ENCODE results near the gene EIF3L. TPM values are rescaled to one million over a fixed set of nuclear protein-coding genes. Genes with fewer than 3 reads are reported as not detected.

EIF3L gene
- total RNA-seq, 1 donor from 2014 or later, result 718 TPM

DNA sequence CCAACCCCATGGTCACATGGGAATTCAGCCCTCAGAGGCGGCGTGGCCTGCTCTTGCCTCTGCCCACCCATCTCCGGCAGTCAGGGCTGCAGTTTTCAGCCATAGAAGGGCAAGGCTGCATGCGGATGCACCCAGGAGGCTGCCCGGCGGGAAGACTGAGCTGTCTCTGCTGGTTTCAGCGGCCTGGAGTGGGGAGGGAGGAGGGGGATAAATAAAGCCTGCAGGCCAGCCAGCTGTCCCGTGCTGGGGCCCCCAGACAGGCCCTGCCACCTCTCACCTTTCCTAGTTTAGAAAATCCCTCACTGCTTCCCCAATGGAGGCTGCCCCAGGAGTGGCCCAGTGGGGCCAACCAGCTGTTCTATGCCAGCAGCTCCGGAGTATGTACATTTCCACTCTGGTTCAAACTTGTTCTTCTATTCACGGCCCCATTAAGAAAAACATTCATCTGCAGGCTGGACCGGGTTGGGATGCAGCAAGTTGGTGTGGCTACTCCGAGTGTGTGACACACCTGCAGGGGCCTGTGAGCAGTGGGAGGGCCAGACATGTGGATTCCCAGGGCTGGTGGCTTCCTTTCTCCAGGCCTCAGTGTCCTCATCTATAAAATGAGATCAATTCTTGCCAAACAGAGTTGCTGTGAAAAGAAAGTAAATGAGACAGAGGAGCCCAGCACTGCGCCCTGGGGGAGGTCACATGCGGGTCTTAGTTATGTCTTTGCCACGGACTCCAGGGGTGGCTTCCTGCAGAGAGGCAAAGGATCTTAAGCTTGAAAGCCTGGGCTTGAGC lies 61.9 kb downstream of the EIF3L start:
- intact Hi-C loops (cut with micrococcal nuclease), result no loop called here
- ChIA-PET CTCF (interaction anchor here (1.3 kb wide), 1 partner anchor 13 kb away, joined by 3 read pairs; no protein-coding TSS in a partner anchor), POLR2A (no interaction called here)
- H3K9me3 Mint-ChIP-seq, result no peaks in the 10 kb centered on the region
- peaks cover 13% of the 10 kb centered on the region for H3K4me1 Mint-ChIP-seq
- TF ChIP-seq CTCF (IDR thresholded peaks at IDR 0.05), result no peak
- DNase-seq (no peak), ATAC-seq (ENCODE audit: low read depth) (no peak)
- no peaks in the 10 kb centered on the region for H3K27me3 Mint-ChIP-seq
- H3K27ac Mint-ChIP-seq, result no peak overlapping the region
- no peak overlapping the region for H3K4me3 Mint-ChIP-seq
- peaks cover 20% of the 10 kb centered on the region for H3K36me3 Mint-ChIP-seq (ENCODE audit: low read depth)

- Mint-ChIP-seq H3K9me3 (no peaks in the 10 kb centered on the region), H3K36me3 (ENCODE audit: low read depth) (peaks cover 25% of the 10 kb centered on the region), H3K27me3 (no peaks in the 10 kb centered on the region), H3K4me1 (peaks cover 13% of the 10 kb centered on the region), H3K4me3 (no peak overlapping the region), H3K27ac (no peak overlapping the region)
- no peak for DNase-seq
- ChIA-PET POLR2A (no interaction called here), CTCF (interaction anchor here (1.3 kb wide), 1 partner anchor 13 kb away, joined by 3 read pairs; no protein-coding TSS in a partner anchor)
- no peak for TF ChIP-seq CTCF (IDR thresholded peaks at IDR 0.05)
- no peak for ATAC-seq (ENCODE audit: low read depth)
- intact Hi-C loops (cut with micrococcal nuclease), result no loop called here
Observed at GRCh38 chr22:37911697-37912096, 62.5 kb downstream of the EIF3L start.

DNA sequence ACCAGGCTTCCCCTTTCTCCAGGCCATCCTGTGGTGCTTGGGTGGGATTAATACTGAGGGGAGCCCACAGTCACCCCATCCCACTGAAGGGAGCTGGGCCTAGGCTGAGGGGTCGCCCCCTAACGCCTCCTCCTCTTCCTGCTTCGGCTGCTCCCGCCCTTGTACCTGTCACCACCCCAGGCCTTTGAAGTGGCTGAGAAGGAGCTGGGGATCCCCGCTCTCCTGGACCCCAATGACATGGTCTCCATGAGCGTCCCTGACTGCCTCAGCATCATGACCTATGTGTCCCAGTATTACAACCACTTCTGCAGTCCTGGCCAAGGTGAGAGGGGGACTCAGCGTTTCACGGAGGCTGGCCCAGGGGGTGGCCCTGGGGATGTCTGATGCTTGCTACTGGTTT lies 63.0 kb downstream of the EIF3L start:
- intact Hi-C loops (cut with micrococcal nuclease), result no loop called here

DNA sequence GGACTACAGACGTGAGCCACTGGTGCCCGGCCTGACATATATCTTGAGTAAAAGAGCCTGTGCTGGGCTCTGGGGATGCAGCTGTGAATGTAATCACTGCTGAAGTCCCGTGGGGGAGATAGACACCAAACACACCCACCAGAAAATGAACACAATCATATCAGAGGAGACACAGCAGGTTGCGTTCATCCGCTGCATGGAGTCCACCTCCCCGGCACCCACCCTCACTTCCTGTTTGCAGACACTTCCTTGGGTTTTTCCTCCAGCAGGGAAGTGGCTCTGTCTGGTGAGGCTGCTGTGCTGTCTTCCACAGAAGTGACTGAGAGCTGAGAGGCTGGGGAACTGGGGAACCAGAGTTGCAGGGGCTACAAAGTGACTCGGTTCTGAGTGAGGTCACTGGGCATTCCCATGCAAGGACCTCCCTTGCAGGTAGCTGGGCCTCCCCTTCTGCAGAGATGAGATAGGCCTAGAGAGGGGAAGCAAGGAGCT lies 64.1 kb downstream of the EIF3L start:
- H3K27ac Mint-ChIP-seq, result no peak overlapping the region
- POLR2A ChIA-PET, result no interaction called here

More for the DNA sequence above, 63.0 kb downstream of the EIF3L start:
- CTCF ChIA-PET, result no interaction called here
- no peak for TF ChIP-seq CTCF (IDR thresholded peaks at IDR 0.05)
- no peak for ATAC-seq (ENCODE audit: low read depth)
- Mint-ChIP-seq H3K4me3 (no peak overlapping the region), H3K36me3 (ENCODE audit: low read depth) (peaks cover 25% of the 10 kb centered on the region), H3K9me3 (no peaks in the 10 kb centered on the region), H3K4me1 (peaks cover 8% of the 10 kb centered on the region), H3K27me3 (no peaks in the 10 kb centered on the region), H3K27ac (no peak overlapping the region)
- POLR2A ChIA-PET, result no interaction called here
- DNase-seq, result no peak

More for the DNA sequence above, 64.1 kb downstream of the EIF3L start:
- peaks cover 3% of the 10 kb centered on the region for H3K4me1 Mint-ChIP-seq
- no peak for TF ChIP-seq CTCF (IDR thresholded peaks at IDR 0.05)
- intact Hi-C loops (cut with micrococcal nuclease), result no loop called here
- H3K4me3 Mint-ChIP-seq, result no peak overlapping the region
- no peaks in the 10 kb centered on the region for H3K9me3 Mint-ChIP-seq
- no peak for DNase-seq
- CTCF ChIA-PET, result no interaction called here
- no peaks in the 10 kb centered on the region for H3K27me3 Mint-ChIP-seq
- ATAC-seq (ENCODE audit: low read depth), result no peak
- H3K36me3 Mint-ChIP-seq (ENCODE audit: low read depth), result peaks cover 35% of the 10 kb centered on the region
